Tibial nerve (tissue), 3 donors: ENCODE results near the gene TKTL1.

Experiments
- POLR2A ChIP-seq, 2 donors: fragments of 450-650 bp; IDR thresholded peaks; one replicate each; pipeline ENCODE4 v1.6.1; 2017; ENCODE audit warnings: antibody characterized with exemption in 2 of 2, mild to moderate bottlenecking in 2 of 2, moderate library complexity in 2 of 2
- TF ChIP-seq, protein P1 (sequence below), 5 experiments: fragments of 200-600 bp in 3 of 5; fragments of 450-650 bp in 2 of 5; sonication (generic) in 3 of 5; IDR thresholded peaks; one replicate each; pipeline ENCODE4 v1.5.1; 2016 to 2019; ENCODE audit warnings: antibody characterized with exemption in 5 of 5, mild to moderate bottlenecking in 3 of 5, moderate library complexity in 2 of 5

DNA sequence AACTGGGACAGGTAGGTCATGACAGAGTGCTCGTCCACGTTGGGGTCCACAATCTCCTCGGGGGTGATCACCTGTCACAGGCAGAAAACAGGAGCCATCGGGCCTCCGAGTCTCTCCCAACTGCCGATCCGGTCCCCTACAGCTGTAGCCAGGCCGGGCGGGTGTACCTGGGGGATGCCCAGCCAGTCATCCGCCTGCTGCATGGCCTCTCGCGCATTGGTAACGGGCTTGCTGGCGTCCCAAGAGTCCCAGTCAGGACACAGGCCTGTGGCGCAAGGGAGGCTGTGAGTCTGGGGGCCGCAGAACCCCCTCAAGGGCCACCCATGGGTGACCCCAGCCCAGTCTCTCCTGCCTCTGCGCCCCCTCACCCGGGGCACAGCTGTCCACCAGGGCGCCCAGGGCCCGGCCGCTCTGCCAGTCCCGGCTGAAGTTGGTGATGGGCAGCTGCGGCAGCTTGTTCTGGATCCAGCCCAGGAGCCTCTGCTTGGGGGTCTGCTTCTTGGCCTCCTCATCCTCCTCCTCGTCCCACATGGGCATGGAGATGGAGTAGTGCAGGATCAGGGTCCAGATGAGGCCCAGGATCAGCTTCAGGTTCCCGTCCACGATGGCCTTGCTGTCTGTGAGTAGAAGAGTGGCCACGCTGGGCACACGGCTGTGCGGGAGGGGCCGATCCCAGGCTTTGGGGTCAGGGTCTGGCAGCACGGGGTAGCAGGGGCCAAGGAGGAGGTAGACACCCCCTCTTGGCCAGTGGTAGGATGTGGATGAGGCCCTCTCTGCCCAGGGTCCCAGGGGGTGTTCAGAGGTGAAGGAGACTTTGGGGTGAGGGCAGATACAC, 72.1 kb downstream of the TKTL1 start:
- TF ChIP-seq, protein P1, sequence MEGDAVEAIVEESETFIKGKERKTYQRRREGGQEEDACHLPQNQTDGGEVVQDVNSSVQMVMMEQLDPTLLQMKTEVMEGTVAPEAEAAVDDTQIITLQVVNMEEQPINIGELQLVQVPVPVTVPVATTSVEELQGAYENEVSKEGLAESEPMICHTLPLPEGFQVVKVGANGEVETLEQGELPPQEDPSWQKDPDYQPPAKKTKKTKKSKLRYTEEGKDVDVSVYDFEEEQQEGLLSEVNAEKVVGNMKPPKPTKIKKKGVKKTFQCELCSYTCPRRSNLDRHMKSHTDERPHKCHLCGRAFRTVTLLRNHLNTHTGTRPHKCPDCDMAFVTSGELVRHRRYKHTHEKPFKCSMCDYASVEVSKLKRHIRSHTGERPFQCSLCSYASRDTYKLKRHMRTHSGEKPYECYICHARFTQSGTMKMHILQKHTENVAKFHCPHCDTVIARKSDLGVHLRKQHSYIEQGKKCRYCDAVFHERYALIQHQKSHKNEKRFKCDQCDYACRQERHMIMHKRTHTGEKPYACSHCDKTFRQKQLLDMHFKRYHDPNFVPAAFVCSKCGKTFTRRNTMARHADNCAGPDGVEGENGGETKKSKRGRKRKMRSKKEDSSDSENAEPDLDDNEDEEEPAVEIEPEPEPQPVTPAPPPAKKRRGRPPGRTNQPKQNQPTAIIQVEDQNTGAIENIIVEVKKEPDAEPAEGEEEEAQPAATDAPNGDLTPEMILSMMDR (IDR thresholded peaks at IDR 0.05), result no peak
- no peak for TF ChIP-seq POLR2A (IDR thresholded peaks at IDR 0.05)
